Measurements from ENCODE around the gene TNPO1.

Gene TNPO1

DNA sequence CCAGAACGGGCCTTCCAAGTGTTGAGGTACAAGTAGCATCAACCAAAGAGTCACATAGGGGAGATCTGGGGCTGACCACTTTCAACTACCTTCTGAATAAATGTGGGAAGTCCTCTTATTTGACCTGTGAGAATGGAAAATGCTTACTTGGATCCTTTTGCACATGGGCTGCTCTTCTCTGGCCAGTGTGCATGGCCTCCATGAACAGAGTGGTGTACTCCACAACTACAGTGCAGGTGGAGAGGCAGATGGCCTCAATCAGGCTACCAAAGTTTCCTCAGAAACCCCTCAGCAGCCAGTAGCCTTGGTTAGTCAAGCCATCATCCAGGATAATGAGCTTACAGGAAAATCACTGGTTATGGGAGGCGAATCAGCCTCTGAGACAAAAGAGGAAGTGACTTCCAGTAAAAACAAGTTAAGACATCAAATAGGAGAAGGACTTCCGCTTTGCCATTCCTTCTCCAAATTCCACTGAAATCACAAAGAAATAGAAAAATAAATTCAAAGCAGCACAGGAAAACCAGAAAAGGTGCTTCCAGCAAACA lies 121.1 kb downstream of the TNPO1 start:
- no peak for DNase-seq

DNA sequence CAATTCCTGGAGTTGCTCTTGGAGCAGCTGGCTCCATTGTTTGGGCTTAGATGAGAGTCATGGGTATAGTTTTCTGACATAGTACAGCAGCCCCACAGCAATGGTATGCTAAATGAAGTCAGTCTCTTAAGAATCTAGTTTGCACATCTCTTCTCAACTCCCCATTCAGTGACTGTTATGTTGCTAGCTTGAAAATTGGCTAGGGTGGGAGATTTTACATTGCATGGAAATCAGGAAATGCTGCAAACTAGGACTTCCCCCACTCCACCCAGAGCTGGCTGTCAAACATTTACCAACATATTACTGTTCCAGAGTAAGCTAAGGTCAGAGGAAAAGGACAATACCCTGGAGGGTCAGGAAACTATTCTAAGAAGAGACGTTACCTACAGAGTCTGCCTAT lies 121.7 kb downstream of the TNPO1 start:
- DNase-seq = no peak

DNA sequence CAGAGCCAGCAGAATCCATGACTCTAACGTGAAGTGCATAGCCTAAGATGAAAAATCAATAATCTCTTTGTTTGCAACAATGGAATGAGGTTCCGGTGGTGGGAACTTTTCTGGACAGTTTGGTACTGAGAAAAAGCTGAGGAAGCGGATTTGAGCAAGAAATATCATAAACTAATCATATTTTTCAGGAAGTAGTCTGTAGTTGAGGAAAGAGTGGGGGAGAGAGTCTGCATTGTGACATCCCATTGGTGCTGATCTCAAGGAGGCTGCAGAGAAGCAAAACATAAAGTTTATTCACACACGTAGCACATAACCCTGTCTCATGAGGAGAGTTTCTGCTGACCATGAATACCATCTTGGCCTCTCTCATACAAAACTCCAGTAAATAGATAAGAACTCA lies 123.6 kb downstream of the TNPO1 start:
- no peak for DNase-seq

DNA sequence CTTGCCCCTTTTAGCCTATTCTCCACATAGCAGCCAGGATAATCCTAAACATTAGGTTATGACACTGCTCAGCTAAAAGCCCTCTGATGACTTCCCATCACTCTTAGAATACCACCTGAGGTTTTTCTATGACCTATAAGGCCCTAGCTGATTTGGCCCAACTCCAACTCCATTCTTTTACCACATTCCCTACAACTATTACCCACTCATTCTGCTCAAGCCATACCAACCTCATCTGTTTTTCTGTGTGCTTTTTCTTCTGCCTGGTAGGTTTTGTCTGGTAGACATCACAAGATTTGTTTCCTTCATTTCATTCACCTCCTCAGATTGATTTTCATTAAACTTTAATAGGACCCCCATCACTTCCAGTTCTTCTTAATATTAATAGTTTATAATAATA lies 126.8 kb downstream of the TNPO1 start:
- DNase-seq = no peak

DNA sequence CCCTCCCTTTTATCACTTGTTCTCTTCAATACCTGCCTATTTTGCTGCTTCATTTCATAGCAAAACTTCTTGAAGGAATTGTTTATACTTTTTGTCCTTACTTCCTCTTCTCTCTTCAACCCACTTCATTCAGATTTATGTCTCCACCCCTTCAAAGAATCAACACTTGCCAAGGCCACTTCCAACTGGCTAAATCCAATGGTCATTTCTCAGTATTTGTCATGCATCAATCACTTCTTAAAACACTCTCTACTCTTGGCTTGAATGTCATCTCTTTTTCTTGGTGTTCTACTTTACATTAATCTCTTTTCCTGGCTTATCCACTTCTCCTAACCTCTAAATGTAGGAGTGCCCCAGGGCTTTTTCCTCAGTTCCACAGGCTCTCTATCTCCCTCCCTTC lies 131.0 kb downstream of the TNPO1 start:
- no peak for DNase-seq

DNA sequence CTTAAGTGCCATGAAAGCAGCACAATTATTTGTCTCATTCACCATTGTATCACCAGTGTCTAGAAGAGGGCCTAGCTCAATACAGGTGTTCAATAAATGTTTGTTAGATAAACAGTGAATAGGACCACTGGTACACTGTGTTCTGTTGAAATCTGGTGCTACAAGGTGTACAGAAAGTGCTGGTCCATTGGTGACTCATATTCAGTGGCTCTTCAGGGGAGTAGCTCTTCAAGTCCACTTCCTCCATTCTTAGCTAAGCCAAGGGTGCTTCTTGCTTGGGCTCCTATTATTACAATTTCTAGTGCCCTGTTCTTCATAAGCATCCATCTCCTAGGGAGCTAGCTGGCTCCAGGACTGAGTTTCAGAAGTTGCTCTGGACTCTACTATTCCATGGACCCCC lies 133.0 kb downstream of the TNPO1 start:
- no peak for DNase-seq

DNA sequence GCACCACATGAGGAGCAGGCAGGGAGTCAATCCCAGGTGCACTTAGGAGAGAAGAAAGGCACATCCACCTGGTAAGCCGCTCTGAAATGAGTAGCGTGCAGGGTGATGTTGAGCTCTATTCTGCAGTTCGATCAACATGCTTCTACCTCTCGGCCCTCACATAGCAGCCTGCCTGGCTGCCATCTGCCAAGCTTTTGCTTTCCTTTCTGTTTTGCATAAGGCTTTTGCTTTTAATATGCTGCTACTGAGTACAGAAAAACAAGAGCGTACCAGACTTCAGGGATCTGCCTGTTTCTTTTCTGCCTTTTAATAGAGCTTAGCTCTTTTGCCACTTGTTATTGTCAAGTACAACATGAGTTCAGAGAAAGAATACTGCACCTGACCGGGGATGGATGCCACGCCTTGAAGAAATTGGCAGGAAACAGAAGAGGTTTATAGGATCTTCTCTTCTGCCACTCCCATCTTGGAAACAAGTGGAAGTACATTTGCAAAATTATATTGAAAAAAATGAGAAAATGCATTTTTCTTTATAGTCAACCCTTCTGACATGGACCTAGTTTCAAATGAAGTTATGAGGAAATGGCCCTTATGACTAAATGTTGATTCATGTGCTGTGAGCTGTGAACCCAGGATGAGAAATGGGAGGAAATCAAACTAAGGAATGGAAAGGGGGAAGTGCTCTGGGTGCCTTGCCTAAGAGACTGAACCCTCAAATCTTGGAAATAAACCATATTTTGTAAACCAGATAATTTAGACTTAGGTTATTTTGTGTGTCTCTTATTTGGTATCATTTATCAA lies 135.4 kb downstream of the TNPO1 start:
- DNase-seq = peak; percentile 40

DNA sequence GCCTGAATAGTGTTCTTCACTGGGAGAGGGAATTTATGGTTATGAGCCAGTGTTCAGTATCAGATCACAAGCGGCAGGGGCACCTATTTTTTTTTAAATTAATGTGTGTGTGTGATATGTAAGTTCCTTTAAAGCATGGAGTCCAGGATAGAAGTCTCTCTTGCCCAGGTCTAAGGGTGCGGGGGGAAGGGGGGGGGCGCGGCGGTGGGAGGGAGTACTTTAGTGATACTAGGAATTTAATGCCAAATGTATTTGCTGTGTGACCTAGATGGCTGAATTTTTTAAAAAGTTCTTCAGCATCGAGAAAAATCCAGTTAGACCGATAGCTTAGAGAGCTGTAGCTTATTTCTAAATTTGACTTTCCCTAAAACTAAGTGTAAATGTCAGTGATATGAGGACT lies 137.9 kb downstream of the TNPO1 start:
- no peak for DNase-seq

DNA sequence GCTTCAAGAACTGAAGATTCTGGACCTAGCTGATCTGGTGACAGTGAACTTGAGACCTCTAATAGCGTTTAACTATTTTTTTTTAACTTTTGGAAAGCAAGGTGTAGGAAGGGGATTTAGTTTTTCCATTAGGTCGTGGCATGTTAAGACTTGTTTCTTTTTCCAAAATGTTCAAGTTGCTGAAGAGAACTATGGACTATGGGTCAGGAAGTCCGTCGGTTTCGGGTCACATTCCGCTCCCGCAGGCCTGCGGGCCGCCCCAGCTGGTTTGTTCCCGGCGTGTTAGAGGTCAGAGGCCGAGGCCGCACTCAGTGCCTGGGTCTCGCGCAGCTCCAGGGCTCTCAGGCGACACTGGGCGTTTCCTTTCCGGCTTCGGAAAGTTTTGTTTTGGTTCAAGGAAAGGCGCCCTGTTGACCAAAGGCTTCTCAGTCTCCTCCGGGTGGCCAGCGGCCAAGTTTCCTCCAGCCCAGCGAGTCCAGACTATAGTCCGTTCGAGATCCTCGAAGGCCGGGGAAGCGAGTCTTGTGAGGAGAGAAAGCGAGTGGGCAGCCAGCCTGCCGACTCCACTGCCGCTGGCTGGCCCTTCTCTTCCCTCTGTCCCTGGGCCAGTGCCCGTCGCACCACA lies 138.8 kb downstream of the TNPO1 start:
- DNase-seq = peak; percentile 67

DNA sequence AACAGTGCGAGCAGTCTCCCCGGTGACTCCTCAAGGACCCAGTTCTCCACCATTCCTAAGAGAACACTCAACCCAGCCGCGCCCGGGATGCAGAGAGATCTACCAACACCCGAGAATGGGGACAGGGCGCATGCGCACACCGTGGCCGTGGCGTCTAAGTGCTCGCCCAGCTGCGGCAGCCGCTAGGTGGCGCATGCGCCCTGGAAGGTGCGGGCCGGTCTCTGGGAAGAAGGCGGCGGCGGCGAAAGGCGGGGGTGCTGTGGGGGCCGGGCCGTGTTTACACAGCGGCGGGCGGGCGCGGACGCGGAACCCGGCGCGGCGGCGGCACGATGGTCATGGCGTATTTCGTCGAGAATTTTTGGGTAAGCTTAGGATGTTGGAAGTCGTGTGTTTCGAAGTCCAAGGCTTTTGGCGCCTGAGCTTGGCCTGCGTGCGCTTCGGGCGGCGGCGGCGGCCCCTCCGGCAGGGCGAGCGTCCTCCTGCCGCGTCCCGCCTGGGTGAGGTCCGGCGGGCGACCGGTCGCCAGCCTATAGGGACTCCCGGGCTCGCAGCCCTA lies 139.4 kb downstream of the TNPO1 start, which contains the start of gene FCHO2:
TSS of gene FCHO2 (plus strand) at position 274 of the 556 bp plus-strand sequence. CDS start at position 330, 56 bp downstream.
- peak; percentile 93 for DNase-seq

DNA sequence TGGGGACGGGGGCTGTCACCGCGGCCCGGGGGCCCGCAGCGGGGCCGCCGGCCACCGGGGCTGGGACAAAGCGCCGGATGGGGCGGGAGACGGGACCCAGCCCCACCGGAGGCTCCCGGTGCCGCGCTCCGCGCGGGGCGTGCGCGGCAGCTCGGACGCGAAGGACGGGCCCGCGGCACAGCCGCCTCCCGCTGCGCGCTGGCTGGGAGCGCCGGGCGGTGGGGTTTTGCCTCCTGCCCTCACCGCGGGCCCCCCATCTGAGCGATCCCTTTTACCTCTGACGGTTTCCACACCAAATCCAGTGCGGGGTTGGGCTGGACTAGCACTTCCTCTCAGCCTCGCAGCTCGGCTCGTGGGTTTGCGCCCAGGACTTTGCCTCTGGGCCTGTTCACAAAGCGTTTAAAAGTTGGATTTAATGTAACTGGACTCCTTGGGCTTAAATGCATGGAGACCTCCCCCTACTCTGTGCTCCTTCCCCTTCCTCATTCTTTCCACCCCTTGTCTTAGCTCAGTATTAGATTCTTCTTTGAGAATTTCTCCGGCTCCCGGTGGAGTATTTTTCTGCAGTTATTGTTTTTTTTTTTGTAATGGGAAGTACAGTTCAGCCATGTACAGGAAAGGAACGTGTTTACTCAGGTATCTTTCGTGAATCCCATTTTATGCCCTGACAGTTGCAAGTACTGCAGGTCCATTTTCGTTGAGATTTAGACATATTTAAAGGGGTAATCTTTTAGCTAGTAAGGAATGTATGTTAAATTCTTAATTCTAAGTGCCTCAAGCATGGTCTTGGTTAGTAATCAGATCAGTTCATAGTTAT lies 140.1 kb downstream of the TNPO1 start:
- peak; percentile 14 for DNase-seq

DNA sequence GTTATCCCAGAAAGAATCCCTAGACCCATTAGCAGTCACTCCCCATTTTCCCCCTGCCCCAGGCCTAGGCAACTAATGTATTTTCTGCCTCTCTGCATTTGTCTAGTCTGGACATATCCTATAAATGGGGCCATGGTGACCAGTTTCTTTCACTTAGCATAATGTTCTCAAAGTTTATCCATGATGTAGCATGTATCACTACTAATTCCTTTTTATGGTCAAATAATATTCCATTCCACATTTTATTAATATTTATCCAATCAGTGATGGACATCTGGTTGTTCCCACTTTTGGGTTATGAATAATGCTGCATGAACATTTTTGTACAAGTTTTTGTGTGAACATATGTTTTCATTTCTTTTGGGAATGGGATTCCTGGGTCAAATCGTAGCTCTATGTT lies 140.9 kb downstream of the TNPO1 start:
- no peak for DNase-seq

DNA sequence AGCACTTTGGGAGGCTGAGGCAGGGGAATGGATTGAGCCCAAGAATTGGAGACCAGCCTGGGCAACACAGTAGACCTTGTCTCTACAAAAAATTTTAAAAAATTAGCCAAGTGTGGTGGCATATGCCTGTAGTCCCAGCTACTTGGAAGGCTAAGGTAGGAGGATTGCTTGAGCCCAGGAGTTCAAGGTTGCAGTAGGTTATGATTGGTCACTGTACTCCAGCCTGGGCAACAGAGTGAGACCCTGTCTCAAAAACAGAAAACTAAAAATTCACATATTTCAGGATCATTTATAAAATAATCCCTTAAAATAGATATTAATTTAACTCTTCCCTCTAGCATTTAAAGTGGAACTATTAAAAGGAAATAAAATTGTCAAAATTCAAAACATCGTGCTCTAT lies 142.8 kb downstream of the TNPO1 start:
- DNase-seq = no peak

Measured in amniotic stem cell (primary cell).